ENCODE data around the gene EP400.

EP400 gene

DNA sequence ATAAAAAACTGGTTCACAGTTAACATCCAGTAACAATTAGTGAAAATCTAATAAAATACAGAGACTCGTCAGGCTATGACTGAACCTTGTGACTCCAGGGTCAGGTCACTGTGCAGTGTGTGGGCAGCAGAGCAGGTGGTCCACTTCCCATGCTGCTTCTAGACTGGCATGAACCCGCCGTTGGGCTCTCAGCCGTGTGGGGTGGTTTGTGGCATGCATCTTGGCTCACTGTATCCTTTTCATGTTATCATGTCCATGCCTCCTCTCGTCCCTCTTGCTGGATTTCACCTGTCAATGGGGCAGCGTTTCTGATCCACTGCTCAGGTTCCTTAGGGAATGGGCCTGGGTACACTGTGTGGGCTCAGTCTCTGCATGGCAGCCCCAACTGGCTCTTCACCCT, 57.3 kb downstream of the EP400 start:
- no peak for TF ChIP-seq EZH2 (IDR thresholded peaks at IDR 0.05; ENCODE audit: borderline replicate concordance, low read length)
- TF ChIP-seq, protein P1, sequence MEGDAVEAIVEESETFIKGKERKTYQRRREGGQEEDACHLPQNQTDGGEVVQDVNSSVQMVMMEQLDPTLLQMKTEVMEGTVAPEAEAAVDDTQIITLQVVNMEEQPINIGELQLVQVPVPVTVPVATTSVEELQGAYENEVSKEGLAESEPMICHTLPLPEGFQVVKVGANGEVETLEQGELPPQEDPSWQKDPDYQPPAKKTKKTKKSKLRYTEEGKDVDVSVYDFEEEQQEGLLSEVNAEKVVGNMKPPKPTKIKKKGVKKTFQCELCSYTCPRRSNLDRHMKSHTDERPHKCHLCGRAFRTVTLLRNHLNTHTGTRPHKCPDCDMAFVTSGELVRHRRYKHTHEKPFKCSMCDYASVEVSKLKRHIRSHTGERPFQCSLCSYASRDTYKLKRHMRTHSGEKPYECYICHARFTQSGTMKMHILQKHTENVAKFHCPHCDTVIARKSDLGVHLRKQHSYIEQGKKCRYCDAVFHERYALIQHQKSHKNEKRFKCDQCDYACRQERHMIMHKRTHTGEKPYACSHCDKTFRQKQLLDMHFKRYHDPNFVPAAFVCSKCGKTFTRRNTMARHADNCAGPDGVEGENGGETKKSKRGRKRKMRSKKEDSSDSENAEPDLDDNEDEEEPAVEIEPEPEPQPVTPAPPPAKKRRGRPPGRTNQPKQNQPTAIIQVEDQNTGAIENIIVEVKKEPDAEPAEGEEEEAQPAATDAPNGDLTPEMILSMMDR (IDR thresholded peaks at IDR 0.05; ENCODE audit: low read length) = no peak
- no peaks in the 10 kb centered on the region for H3K4me1 ChIP-seq (ENCODE audit: insufficient read depth, low read length, severe bottlenecking)
- peaks cover 72% of the 10 kb centered on the region for H3K36me3 ChIP-seq (ENCODE audit: insufficient read depth, low read length)
- no peaks in the 10 kb centered on the region for H3K79me2 ChIP-seq (ENCODE audit: insufficient read depth, low read length)
- H3K27me3 ChIP-seq (ENCODE audit: insufficient read depth, low read length) = no peaks in the 10 kb centered on the region
- H3K9ac ChIP-seq (ENCODE audit: low read length) = no peak overlapping the region
- no peaks in the 10 kb centered on the region for H3K9me2 ChIP-seq (ENCODE audit: low read depth, low read length)
- no peaks in the 10 kb centered on the region for H3F3A ChIP-seq (ENCODE audit: insufficient read depth, low read length)
- H3K4me3 ChIP-seq (ENCODE audit: low read depth, low read length, poor library complexity, severe bottlenecking) = no peak overlapping the region
- H3K27ac ChIP-seq (ENCODE audit: low read depth, low read length, poor library complexity, severe bottlenecking) = no peak overlapping the region
- no peaks in the 10 kb centered on the region for H3K9me3 ChIP-seq (ENCODE audit: low read length)
- H2AFZ ChIP-seq (ENCODE audit: low read length) = no peak overlapping the region
- H4K20me1 ChIP-seq (ENCODE audit: insufficient read depth, low read length) = no peaks in the 10 kb centered on the region
- H3K4me2 ChIP-seq (ENCODE audit: low read length) = no peak overlapping the region

DNA sequence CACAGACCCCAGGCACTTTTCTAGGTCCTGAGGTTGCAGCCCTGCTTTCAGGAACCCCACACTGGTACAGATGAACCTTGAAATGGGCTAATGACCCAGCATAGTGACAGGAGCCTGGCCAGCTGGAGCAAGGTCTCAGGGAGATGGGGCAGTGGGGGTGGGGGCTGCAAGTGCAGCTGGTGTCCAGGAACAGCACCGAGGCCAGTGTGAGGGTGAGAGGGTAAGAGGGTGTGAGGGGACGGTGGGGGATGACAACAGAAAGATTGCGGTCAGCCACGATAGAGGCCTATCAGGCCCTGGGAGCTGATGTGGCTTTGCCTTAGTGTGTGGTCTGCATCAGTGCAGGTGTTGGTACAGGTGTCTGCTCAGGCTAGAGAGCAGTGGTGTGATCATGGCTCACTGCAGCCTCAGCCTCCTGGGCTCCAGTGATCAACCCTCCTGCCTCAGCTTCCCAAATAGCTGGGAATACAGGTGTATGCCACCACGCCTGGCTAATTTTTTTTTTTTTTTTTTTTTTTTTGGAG, 59.7 kb downstream of the EP400 start:
- Histone ChIP-seq H3K27me3 (ENCODE audit: insufficient read depth, low read length) (no peaks in the 10 kb centered on the region), H4K20me1 (ENCODE audit: insufficient read depth, low read length) (no peaks in the 10 kb centered on the region), H3K4me3 (ENCODE audit: low read depth, low read length, poor library complexity, severe bottlenecking) (no peak overlapping the region), H3K36me3 (ENCODE audit: insufficient read depth, low read length) (peaks cover 82% of the 10 kb centered on the region), H3K9ac (ENCODE audit: low read length) (no peak overlapping the region), H3K9me3 (ENCODE audit: low read length) (no peaks in the 10 kb centered on the region), H3K4me2 (ENCODE audit: low read length) (no peak overlapping the region), H3F3A (ENCODE audit: insufficient read depth, low read length) (no peaks in the 10 kb centered on the region), H3K27ac (ENCODE audit: low read depth, low read length, poor library complexity, severe bottlenecking) (no peak overlapping the region), H3K79me2 (ENCODE audit: insufficient read depth, low read length) (no peaks in the 10 kb centered on the region), H2AFZ (ENCODE audit: low read length) (no peak overlapping the region), H3K9me2 (ENCODE audit: low read depth, low read length) (no peaks in the 10 kb centered on the region), H3K4me1 (ENCODE audit: insufficient read depth, low read length, severe bottlenecking) (no peaks in the 10 kb centered on the region)
- TF ChIP-seq, protein P1 (IDR thresholded peaks at IDR 0.05; ENCODE audit: low read length) = no peak
- TF ChIP-seq EZH2 (IDR thresholded peaks at IDR 0.05; ENCODE audit: borderline replicate concordance, low read length) = no peak

DNA sequence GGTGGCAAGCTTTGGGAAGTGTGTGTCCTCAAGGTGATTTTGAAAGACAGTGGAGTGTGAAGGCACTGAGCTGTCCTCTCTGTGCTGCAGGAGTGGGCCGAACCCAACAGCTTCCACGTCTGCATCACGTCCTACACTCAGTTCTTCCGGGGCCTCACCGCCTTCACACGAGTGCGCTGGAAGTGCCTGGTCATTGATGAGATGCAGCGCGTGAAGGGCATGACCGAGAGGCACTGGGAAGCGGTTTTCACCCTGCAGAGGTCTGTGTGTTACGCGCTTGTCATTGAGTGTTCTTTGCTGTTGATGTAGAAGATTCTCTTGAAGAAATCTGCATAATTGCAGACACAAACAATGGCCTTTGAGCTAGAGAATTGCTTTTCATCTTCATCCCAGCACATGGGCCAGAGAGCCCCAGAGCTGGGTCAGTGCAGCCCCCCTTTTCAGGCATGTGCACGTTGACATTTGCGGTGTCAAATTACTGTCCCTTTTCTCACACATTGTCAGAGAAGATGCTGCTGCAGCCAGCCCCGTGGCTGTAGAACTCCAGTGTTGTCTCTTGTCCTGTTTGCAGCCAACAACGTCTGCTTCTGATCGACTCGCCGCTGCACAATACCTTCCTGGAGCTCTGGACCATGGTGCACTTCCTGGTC, 63.3 kb downstream of the EP400 start:
- peaks cover 85% of the 10 kb centered on the region for H3K36me3 ChIP-seq (ENCODE audit: insufficient read depth, low read length)
- H4K20me1 ChIP-seq (ENCODE audit: insufficient read depth, low read length) = no peaks in the 10 kb centered on the region
- no peaks in the 10 kb centered on the region for H3K9me2 ChIP-seq (ENCODE audit: low read depth, low read length)

More for the DNA sequence above, 63.3 kb downstream of the EP400 start:
- no peaks in the 10 kb centered on the region for H3K9me3 ChIP-seq (ENCODE audit: low read length)
- no peak overlapping the region for H3K4me2 ChIP-seq (ENCODE audit: low read length)
- no peak overlapping the region for H3K9ac ChIP-seq (ENCODE audit: low read length)
- no peak overlapping the region for H3K4me3 ChIP-seq (ENCODE audit: low read depth, low read length, poor library complexity, severe bottlenecking)
- H3F3A ChIP-seq (ENCODE audit: insufficient read depth, low read length) = no peaks in the 10 kb centered on the region
- no peak overlapping the region for H3K27ac ChIP-seq (ENCODE audit: low read depth, low read length, poor library complexity, severe bottlenecking)
- H3K27me3 ChIP-seq (ENCODE audit: insufficient read depth, low read length) = no peaks in the 10 kb centered on the region
- H2AFZ ChIP-seq (ENCODE audit: low read length) = no peak overlapping the region
- TF ChIP-seq, protein P1 (IDR thresholded peaks at IDR 0.05; ENCODE audit: low read length) = no peak
- TF ChIP-seq EZH2 (IDR thresholded peaks at IDR 0.05; ENCODE audit: borderline replicate concordance, low read length) = no peak
- H3K79me2 ChIP-seq (ENCODE audit: insufficient read depth, low read length) = no peaks in the 10 kb centered on the region
- no peaks in the 10 kb centered on the region for H3K4me1 ChIP-seq (ENCODE audit: insufficient read depth, low read length, severe bottlenecking)
